Stimulated activated CD8-positive, alpha-beta memory T cell treated with anti-CD3 and anti-CD28 coated beads, Interleukin-2, amount 100 ng/mL, for 1 hour (primary cell): Measurements from ENCODE around the gene ZNF532.

Source experiments
- DNase-seq, 2 donors: peaks; one replicate each; pipeline ENCODE4 v3.0.0-alpha.2; 2020; ENCODE audit warnings: low read depth in 2 of 2

Gene ZNF532

GRCh38 chr18:58943896-58944295, 79.2 kb downstream of the ZNF532 start:
- DNase-seq: no peak

DNA sequence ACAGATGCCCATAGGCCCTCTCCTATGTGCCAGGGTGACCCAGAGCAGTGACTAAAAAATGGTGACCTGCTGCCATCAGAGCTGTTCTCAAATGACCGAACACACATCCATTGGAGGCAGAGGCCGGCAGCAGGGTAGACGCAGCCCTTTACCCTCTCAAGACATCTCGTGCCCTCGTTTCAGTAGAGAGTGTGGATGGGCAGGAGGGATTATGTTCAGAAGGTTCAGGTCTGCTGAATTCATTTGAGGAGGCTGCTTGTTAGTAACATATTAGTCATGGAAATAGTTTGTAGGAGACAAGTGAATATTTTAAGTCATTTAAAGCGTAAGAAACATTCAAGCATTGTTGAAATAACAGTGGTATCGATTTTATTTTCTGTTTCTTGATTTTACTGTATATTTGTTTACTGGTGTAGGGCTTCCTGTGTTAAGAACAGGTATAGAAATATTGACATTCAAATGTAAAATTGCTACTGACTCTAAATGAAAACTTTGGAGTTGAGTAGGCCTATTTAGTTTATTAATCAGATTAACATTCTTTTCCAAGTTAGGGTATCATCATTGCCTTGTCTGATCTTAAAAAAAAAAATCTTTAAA, 82.6 kb downstream of the ZNF532 start:
- no peak for DNase-seq

DNA sequence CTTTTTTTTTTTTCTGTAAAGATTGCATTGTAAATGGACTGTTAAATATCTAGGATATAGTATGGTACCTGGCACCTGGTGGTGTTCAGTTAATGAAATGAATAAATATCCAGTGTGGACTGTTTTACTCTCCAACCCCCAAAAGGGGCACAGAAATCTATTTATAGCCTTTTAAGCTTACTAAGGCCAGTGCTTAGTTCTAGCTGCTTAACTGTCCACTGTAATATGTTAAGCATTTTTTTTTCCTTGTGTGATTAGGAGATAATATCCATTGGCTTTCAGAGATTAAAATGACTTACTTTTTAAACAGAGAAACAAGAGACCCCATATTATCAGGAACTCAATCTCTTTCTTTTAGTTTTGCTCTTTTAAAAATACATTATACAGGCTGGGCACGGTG, 84.4 kb downstream of the ZNF532 start:
- DNase-seq: no peak

DNA sequence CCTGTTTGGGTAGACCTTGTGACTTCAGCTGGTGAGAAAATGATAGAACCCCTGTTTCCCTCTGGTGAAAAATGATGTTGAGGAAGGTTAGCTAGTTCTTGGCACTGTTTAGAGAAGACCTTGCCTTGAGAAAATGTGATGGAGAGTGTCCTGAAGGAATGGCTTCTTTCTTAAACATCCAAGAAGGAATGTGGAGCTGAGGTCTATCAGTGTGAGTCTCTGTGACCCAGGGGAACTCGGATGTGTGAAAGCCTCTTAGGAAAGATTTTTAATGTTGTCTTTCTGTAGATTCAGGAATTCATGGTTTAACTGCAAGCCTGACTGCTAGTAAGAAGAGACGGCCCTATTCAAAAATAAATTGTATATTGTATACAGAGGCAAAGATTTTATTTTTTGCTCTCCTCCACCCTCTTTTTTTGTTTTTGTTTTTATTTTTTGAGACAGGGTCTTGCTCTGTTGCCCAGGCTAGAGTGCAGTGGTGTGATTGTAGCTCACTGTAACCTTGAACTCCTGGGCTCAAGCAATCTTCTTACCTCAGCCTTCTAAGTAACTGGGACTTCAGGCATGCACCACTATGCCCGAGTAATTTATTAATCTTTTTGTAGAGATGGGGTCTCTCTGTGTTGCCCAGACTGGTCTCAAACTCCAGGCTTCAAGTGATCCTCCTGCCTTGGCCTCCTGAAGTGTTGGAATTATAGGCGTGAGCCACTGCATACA, 87.5 kb downstream of the ZNF532 start:
- DNase-seq: no peak

DNA sequence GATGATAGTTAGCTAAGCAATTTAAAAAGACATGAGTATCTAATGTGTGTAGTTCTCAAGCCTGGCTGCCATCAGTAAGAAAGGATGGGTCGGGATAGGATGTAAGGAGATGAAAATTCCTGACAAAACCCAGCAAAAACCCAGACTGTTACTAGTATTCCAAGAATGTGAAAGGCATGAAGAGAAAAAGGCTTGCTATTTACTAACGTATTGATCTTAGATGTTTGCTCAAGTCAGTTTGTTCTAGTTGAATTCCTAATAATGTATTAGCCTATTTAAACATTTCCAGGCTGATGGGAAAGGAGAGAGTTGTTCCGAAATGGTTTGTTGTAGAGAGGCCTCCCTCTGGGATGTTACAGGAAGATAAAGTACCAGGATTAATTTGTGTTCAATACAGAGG, 88.2 kb downstream of the ZNF532 start:
- DNase-seq: no peak

- no peak for DNase-seq
These were observed 89.0 kb downstream of the ZNF532 start for GRCh38 chr18:58953627-58954026.

GRCh38 chr18:58955001-58955400, 90.3 kb downstream of the ZNF532 start:
- DNase-seq: no peak

DNA sequence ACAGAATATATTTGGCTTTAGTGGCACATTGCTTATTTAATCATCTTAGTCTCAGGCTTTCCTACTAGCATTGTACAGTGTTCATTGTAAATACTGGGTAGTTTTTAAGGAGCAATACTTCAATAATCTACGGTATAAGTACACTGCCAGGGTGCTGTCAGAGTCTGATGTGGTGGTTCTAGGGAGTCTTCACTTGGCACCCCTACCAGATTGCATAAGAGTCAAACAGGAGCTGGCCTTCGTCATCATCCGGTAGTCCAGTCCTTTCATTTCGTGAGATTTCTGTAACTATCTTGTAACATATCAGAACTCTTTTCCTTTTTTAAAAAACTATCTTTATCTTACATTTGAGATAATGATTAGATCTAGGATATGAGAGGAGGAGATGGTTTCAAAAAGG, 91.1 kb downstream of the ZNF532 start:
- no peak for DNase-seq

GRCh38 chr18:58958628-58959027, 94.0 kb downstream of the ZNF532 start:
- DNase-seq: no peak

- DNase-seq: no peak
These were observed 95.8 kb downstream of the ZNF532 start for GRCh38 chr18:58960508-58960907.

DNA sequence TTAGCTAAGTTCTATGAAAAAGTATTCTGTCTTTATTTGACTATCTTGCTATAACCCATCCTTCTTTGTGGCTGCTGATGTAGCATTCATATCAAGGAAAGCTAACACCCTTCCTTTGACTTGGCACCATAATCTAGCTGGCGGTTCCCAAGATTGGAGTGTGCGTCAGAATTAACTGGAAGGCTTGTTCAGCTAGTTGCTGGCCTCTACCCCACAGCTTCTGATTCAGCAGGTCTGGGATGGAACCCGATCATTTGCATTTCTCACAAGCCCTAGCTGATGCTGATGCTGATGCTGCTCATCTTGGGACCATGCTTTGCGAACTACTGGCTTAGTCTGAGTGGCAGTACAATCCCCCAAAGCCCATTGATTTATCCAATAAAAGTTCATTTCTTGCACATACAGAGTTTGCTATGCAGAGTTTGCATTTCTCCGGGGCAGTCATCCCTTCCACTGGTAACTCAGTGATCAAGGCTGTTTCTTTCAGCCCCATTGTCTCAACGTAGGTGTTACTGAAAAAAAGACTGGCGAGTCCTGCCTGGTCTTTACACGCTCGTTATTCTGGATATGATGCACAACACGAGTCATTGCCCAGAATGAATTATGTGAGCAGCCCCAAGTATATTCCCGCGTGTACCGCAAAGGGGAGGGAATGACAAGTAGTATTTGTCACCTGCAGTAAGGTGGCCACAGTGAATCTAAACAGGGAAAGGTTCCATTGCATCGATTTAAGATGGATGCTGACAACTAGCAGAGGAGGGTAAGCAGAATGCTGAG, 96.5 kb downstream of the ZNF532 start:
- no peak for DNase-seq

GRCh38 chr18:58962336-58962735, 97.7 kb downstream of the ZNF532 start:
- DNase-seq: no peak

- DNase-seq: no peak
These were observed 100.8 kb downstream of the ZNF532 start for GRCh38 chr18:58965291-58966004.

DNA sequence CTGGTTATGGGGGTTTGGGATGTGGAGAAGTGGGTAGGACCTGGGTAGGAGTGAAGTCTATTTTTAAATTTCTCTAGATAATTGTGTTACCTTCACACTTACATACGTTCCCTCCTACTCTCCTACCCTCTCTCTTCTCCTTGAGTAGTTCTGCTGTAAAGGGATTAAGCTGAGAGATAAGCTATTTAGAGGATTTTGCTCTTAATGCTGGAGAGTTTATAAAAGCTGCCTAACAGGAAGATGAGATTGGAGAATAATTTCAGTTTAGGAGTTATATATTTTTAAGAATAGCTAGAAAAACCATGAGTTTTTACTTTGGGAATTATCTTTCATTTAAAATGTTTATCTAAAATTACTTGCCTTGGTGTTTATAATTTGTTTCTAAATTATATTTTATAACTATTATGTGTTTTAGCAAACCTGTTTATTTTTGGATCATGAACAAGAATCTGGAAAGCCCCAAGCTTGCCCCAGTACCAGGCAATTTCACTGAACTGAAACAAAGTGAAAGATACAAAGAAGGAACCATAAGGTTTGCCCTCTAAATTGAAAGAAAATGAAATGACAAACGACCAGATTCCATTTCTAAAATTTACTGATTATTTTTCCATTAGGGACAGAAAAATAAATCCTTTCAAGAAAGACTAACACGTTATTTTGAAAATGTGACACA, 101.5 kb downstream of the ZNF532 start:
- DNase-seq: no peak

DNA sequence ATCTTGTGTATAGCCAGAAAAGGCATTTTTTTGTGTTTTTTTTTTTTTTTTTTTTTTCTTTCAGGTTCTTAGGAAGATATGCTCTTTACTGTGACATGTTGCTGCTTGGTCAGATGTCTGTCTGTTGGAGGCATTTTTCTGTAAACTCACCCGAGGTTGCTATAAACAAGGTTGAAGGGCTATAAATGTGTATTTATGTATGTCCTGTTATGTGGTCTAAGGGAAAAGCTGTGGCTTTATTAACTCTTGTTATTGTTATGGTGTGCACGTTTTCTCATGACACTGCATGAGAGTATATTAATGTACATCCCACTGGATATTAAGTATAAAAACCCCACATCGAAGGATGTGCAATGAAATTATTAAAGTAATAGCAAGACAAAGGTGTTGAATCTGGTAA, 102.0 kb downstream of the ZNF532 start:
- DNase-seq: no peak

- no peak for DNase-seq
These were observed 103.1 kb downstream of the ZNF532 start for GRCh38 chr18:58967751-58968254.

DNA sequence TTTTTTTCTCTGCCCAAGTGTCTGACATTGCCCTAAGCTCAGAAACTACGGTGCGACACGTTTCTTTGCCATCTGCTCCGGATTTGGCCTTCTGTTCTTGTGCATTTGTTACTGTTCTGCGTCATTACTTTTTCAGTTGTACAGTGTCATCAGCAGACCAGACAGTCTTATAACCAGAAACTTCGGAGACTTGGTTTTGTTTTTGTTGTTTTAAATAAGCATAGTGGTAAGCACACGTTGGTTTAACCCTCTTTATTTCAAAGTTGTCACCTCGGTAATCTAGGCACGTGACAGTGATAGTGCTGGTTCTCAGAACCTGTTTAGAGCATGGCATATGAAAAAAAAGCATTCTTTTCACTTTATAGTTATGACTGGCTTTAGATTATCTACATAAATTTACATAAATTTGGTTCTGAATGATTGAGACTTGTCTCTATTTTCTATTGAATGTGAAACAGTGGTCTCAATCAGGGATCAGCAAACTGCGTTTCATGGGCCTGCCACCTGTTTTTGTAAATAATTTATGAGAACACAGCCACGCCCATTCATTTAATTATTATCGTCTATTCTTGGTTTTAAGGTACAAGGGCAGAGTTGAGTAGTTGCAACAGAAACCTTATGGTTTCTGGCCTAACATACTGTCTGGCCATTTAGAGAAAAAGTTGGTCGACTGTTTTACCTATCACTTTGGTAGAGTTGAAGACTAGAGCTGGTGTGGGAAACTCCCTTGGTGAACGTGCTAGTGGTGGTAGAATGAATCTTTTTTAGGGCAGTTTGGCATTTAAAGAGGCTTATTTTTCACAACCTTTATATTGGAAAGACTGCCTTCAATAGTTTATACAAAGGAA, 106.5 kb downstream of the ZNF532 start:
- DNase-seq: no peak

GRCh38 chr18:58975296-58975695, 110.6 kb downstream of the ZNF532 start:
- DNase-seq: no peak

- DNase-seq: no peak
These were observed 111.1 kb downstream of the ZNF532 start for GRCh38 chr18:58975781-58976180.

- DNase-seq: no peak
These were observed 112.5 kb downstream of the ZNF532 start for GRCh38 chr18:58977223-58977622.

GRCh38 chr18:58977801-58978200, 113.1 kb downstream of the ZNF532 start:
- DNase-seq: no peak
